Measurements from ENCODE around the gene HYKK.
"Not testable (repeated sequence)": the region's sequence is repeated elsewhere in the genome, so short reads cannot be mapped to it uniquely, and the experiment has no call there.

HYKK gene

DNA sequence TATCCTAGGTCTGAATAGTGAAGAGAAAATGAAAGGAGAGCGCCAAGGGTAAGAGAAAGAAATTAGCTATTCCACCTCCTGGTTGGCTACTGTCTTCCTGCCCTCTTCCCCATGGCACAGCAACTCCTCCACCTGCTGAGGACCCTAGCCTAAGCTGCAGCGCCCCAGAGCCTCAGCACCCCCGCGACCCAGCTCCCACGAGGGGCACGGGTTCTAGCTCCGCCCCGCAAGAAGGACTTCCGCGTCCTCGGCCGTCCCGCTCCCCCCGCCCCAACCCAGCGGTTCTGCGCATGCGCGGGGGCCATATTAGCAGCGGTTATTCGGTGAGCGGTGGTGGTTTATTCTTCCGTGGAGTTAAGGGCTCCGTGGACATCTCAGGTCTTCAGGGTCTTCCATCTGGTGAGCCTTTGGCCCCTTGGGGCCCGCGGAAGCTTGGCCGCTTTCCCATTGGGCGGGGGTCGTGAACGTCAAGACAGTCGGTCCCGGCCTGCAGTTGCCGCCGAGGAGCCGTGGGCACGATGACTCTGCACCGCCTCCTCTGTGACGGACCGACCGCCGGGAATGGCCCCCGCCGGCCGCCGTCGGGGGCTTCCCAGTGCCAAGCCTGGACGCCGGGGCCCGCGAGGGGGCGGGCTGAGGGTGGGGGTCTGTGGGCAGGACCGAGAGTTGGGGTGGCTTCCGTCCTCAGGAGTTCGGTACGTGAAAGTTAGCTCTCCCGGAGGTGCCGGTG lies 32.9 kb downstream of the HYKK start, which contains the start of gene PSMA4:
PSMA4 (plus strand) TSS at position 304 of the 730 bp plus-strand sequence. CDS start 1,484 bp downstream, outside the sequence.
- DNase-seq (ENCODE audit: low read depth in 2 of 2, low spot score in 1 of 2), result peak; percentile 88 to 91

DNA sequence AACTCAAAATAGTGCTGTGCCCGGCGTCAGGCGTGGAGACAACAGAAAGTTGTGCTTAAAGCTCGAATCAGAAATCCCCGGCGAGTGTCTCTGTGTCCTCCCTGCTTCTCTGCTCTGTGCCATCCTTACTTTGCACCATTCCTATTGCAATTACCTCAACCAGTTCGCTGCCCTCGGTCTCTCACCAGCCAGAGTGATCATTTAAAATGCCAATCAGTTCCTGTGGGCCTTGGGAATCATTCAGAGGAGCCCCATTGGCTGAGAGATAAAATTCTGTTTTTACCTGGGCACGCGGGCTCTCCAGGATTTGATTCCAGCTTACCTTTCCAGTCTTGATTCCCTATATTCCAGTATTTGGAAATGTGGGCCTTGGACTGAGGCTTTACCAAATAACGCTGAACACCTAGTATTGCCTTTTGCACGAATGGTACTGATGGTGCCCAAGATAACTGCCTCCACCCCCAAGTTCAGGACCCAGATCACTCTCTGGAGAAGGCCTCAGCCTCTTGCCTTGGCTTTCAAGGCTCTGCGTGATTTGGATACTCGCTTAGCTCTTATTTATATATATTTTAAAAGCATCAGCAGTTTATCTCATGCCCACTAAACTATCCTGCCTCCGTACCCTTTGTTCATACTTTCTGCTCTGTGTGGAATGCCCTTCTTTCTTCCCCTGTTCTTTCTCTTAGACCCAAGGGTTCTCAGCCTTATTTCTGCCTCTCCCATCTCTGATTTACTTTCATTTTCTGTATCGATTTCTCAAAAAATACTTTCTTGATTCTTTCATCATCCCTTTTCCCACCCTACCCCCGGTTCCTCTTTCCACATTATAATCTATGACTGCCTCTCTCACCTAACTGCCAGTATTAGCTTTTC lies 33.7 kb downstream of the HYKK start:
- DNase-seq (ENCODE audit: low read depth in 2 of 2, low spot score in 1 of 2), result no peak

DNA sequence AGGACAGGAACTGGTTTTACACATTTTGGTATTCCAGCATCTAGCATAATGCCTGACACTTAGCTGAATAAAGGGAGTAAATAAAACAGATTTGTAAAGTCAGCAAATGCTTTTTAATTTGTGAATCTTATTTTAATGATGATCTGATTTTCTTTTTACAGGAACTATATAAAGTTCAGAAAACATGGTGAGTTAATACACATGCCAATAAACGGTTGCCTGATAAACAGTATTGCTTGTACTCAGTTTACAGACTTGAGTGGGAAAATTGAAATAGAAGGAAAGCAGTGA lies 34.3 kb downstream of the HYKK start:
- no peak for DNase-seq (ENCODE audit: low read depth in 2 of 2, low spot score in 1 of 2)

DNA sequence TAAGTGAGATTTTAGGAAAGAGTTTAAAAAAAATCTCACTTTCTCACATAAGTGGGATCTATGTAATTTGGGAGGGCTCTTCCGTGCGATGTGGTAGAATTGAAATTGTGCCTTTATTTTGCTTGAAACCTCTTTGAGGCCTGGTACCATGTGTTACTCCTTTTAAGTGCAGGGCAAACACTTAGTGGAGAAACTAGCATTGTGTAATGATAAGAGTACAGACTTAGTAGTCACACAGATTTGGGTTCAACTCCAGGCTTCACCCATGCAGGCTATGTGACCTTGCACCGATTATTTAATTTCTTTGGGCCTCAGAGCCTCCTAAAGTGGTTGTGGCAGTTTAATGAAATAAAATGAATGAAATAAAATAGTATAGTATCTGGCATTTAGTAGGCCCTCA lies 35.3 kb downstream of the HYKK start:
- DNase-seq (ENCODE audit: low read depth in 2 of 2, low spot score in 1 of 2), result no peak

DNA sequence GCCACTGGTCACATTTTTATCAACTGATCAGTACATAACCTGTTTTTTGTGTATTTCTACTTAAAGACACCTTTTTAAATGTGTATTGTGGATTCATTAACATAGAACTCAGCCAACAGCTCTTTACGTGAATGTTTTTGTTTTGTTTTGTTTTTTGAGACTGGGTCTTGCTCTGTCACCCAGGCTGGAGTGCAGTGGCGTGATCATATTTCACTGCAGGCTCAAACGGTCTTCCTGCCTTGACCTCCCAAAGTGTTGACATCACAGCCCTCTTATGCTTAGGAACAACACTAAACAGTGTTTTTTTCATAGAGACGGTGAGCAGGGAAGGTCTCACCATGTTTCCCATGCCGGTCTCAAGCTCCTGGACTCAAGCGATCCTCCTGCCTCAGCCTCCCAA lies 42.8 kb downstream of the HYKK start:
- no peak for DNase-seq (ENCODE audit: low read depth in 2 of 2, low spot score in 1 of 2)

DNA sequence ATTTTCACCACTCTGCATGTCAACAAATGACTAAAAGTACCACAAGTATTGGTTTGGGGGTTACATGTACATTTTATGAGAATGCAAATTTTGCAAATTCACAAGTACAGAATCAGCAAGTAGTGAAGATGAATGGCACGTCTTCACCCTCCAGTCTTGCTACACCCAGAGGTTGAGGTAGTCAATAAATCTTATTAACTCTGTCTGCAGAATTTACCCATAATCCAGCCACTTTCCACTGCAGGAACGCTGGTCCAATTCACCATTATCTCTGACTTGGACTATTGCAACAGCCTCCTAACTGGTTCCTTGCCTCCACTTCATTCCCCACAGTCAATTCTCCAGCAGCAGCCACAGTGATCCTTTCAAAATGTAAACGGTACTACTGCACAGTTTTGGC lies 43.4 kb downstream of the HYKK start:
- no peak for DNase-seq (ENCODE audit: low read depth in 2 of 2, low spot score in 1 of 2)

DNA sequence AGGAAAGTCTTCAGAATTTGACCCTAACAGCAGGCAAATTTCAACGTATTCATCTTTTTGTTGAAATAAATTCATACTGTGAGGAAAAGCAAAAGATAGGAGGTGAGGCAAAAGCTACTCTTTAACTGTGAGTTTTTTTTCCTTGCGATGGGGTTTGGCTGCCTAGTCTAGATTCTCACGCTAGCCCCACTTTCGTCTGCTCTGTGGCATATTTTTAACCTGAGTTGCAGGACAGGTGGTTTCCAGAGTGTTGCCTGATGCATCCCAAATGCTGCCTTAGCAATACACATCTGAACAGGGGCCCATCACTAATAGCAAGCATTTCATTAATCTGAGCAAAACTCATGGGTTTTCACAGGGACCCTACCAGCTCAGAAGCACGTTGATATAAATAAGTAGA lies 44.5 kb downstream of the HYKK start:
- no peak for DNase-seq (ENCODE audit: low read depth in 2 of 2, low spot score in 1 of 2)

DNA sequence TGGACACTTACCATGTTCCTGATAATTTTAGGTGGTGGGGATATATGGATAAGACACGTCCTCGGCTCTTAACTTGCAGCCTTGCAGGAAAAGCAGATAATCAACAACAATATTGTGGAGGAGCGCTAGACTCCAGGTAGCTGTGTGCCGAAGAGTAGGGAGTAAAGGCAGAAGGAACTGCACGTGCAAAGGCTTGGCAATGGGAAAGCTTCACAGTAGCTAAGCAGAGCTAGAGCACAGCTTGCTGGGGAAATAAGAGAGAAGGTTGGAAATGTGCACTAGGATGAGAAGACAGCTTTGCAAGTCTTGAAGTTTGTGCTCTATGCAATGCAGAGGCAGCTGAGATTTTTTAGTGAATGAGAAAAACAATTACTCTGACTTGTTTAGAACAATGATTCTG lies 45.2 kb downstream of the HYKK start:
- DNase-seq (ENCODE audit: low read depth in 2 of 2, low spot score in 1 of 2), result no peak

DNA sequence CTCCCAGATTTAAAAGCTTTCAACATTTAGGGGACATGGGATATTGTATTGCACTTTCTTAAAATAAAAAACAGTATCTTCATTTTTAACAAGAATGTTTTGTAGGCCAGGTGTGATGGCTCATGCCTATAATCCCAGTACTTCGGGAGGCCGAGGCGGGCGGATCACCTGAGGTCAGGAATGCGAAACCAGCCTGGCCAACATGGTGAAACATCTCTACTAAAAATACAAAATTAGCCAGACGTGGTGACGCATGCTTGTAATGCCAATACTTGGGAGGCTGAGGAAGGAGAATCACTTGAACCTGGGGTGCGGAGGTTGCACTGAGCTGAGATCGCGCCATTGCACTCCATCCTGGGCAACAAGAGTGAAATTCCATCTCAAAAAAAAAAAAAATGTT lies 52.8 kb downstream of the HYKK start:
- not testable (repeated sequence) for DNase-seq (ENCODE audit: low read depth in 2 of 2, low spot score in 1 of 2)

DNA sequence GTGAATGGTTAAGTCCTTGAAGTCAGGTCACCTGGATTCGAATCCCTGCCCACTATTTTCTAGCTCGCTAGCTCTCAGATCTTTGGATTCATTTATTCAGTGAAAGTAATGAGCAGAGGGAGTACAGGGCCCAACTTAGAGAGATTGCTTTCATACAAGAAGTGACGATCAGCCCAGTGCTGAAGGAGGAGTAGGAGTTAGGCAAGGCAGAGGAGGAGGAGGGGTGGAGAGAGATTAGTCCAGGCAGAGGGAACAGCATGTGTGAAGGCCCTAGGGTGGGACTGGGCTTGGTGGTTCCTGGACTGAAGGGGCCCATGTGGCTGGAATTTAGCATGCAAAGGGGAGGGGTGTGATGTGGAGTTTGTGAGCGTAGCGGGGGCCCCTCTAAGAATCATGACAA lies 54.1 kb downstream of the HYKK start:
- DNase-seq (ENCODE audit: low read depth in 2 of 2, low spot score in 1 of 2), result no peak

DNA sequence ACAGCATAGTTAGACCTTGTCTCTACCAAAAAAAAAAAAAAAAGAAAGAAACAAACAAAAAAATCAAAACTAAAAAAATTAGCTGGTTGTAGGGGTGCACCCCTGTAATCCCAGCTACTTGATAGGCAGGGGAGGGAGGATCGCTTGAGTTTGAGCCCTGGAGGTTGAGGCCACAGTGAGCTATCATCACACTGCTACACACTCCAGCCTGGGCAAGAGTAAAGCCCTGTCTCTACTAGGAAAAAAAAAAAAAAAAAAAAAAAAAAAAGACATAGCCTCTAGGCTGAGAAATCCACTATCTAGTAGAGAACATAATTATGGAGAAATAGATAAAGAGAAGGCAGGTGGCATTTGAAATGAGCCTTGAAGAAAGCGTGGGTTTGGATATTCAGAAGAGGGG lies 55.7 kb downstream of the HYKK start:
- DNase-seq (ENCODE audit: low read depth in 2 of 2, low spot score in 1 of 2), result no peak

DNA sequence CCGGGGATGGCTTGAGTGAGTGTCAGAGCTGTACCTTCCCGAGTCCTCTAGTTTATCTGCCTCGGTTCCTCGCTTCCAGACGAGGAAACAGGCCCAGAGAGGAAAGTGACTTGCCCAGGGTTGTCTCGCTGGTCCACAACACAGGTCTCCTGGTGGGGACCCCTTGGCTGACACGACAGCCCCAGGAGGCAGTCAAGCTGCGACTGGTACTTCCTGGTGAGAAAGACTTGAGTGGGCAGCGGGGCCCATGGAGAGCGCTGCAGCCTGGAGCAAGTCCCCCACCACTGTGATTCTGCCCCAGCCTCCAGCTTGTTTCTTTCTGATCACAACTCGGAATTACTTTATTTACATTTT lies 57.3 kb downstream of the HYKK start:
- DNase-seq (ENCODE audit: low read depth in 2 of 2, low spot score in 1 of 2), result no peak

DNA sequence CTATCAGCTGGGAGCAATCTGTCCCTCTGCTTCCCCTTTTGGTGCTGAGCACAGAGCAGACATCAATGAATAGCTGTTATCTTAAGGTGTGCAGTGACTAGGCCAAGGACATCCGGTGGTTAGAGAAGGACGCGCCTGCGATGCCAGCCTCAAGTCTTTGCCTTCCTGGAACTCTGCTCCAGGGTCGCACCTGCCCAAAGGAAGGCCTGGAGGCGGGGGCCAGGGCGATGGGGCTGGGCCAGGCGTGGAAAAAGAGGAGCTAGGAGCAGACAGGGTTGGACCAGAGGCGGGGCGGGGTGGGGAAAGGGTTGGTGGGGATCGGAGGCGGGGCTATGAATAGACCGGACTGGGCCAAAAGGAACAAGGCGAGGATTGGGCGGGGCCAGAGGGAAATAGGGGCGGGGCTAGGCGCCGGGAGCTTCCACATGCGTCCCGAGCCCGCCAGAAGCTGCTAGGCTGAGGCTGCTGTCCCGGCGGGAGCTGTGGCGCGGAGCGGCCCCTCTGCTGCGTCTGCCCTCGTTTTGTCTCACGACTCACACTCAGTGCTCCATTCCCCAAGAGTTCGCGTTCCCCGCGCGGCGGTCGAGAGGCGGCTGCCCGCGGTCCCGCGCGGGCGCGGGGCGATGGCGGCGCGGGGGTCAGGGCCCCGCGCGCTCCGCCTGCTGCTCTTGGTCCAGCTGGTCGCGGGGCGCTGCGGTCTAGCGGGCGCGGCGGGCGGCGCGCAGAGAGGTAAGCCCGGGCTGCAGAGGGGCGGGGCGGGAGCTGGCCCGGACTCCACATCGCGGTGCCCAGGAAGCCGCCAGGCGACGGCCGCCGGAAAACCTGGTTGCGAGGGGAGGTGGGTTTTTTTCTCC lies 57.9 kb downstream of the HYKK start, which contains the start of gene CHRNA5:
CHRNA5 (plus strand) TSS at position 424 of the 854 bp plus-strand sequence; CDS start at position 624, 200 bp downstream.
- peak; percentile 28 to 42 for DNase-seq (ENCODE audit: low read depth in 2 of 2, low spot score in 1 of 2)

DNA sequence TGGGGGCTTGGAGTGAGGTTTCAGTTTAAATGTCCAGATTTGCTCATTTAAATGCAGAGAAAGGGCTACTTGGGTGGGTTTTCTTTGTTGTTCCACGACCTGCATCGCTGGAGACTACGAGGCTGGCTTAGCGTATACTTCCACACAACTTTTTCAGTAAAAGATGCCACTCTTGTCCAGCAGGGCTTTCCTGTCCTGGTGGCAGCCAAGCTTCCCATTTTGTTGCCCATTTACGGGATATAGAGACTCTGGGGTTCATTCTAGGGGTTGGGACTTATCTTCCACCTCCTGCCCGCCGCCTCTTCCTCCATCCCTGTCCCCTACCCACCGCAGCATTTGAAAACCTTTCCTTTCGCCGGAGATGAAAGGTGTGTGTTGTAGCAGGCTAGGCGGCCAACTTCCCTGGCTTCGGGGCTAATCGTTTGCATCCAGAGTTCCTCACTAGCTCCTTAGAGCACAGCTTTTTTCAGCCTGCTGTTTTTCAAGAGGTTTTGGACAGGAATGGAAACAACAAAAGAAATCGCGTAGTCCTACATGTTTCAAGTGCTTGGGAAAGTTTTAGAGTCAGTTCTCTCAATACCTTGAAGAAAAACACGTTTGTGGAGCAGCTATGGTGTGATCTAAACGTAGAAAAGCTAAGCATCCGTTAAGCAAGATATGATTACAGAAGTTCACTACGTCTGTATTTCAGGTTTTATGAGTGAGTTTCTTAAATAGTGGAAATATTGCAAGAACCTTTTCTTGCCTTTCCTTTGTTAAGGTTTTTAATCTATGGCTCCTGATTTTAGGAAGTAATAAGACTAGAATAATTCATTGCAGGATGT lies 58.8 kb downstream of the HYKK start:
- no peak for DNase-seq (ENCODE audit: low read depth in 2 of 2, low spot score in 1 of 2)

DNA sequence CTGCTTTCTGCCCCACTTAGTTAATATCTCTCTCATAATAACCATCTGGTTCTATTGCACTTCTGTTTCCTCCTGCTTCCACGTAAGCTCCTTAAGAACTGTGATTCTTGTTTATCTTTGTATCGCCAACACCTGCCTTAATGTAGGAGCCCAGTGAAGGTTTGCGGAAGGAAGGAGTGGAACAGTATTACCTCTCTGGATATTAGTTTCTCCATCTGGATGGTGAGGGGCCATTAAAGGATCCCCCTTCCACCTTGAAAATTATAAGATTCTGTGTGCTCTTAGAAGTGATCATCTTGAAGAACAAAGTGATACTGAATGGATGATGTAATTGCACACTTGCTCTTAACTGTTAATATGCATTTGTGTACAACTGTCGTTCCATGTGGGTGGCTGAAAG lies 60.2 kb downstream of the HYKK start:
- no peak for DNase-seq (ENCODE audit: low read depth in 2 of 2, low spot score in 1 of 2)

DNA sequence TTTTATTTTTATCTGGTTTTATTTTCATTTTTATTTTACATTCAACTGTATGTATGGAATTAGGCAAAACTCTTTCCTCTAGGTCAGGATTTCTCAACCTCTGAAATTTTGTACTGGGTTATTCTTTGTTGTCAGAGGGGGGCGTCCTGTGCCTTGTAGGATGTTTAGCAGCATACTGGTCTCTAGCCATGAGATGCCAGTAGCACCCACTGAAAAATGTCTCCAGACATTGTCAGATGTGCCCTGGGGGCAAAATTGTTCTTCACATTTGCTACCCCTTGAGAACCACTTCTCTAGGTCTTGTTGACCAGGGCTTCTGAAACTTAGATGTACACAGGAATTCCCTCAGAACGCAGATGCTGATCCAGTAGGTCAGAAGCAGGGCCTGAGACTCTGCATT lies 63.3 kb downstream of the HYKK start:
- no peak for DNase-seq (ENCODE audit: low read depth in 2 of 2, low spot score in 1 of 2)

DNA sequence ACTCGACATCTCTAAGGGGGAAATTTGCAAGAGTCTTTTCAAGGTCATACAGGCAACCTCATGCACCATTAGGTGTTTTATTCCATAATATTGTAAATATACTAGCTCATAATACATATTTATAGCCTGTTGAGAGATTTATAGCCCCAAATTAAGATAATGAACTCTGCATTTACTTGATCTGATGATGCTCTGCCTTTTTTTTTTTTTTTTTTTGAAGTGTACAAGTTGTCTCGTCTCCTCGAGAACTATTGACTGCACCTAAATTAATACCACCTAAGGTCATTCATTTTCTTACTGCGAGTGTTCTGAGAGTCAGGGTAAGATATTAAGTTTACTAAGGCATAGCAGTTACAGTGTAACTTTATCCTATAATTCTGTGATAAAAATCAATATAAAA lies 64.0 kb downstream of the HYKK start:
- no peak for DNase-seq (ENCODE audit: low read depth in 2 of 2, low spot score in 1 of 2)

DNA sequence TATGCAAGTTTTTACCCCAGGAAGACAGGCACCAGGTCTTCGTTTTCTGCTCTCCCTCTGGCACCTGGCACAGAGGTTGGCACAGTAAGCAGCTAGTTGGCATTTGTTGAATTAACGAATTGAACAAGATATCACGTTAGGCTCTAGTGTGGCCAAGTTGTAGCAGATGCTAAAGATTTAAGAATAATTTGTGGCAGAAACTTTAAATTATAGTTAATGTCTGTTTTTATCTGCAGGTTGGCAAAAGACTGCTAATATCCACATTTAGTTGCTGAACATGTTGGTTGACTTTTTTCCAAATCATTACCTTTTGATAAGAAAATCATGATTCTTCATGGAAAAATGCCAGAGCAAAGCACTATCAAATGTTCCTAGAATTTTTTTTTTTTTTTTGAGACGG lies 66.0 kb downstream of the HYKK start:
- DNase-seq (ENCODE audit: low read depth in 2 of 2, low spot score in 1 of 2), result no peak

DNA sequence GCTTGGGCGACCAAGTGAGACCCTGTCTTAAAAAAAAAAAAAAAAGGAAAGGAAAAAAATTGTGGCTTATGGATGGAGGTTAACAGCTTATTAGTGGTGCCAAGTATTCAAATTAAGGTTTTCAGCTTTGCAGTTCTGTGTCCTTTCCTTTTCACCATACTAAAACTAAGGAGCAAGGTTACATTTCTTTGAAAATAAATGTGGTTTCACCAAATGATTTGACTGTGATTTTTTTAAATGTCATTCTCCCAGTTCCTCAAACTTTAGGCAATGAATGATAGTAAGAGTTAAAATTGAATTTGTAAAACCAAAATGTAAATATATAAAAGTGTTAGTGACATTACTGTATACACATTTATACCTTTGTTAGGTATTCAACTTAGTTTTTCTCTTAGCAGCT lies 67.6 kb downstream of the HYKK start:
- DNase-seq (ENCODE audit: low read depth in 2 of 2, low spot score in 1 of 2), result no peak

Data from stimulated activated CD8-positive, alpha-beta memory T cell treated with anti-CD3 and anti-CD28 coated beads, Interleukin-4, amount 100 ng/mL, for 1 hour (primary cell).